GM15510 (cell line): ENCODE results near the gene KCTD10.

ENCODE experiments used
- POLR2A ChIP-seq: IDR thresholded peaks from 3 replicates; pipeline ENCODE4 v1.6.1; 2011; ENCODE audit warnings: borderline replicate concordance; ENCODE audit not compliant: insufficient read length; ENCODE audit errors: extremely low read depth

The KCTD10 gene, protein sequence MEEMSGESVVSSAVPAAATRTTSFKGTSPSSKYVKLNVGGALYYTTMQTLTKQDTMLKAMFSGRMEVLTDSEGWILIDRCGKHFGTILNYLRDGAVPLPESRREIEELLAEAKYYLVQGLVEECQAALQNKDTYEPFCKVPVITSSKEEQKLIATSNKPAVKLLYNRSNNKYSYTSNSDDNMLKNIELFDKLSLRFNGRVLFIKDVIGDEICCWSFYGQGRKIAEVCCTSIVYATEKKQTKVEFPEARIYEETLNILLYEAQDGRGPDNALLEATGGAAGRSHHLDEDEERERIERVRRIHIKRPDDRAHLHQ

GRCh38 chr12:109477185-109477962 lies at the start of gene KCTD10, which contains the start of gene UBE3B:
KCTD10 (minus strand) TSS chr12:109477300; CDS start chr12:109477262, 38 bp downstream.
UBE3B (plus strand) TSS chr12:109477634; CDS start chr12:109483552, 5,918 bp downstream.
- peak; percentile 82 for TF ChIP-seq POLR2A

DNA sequence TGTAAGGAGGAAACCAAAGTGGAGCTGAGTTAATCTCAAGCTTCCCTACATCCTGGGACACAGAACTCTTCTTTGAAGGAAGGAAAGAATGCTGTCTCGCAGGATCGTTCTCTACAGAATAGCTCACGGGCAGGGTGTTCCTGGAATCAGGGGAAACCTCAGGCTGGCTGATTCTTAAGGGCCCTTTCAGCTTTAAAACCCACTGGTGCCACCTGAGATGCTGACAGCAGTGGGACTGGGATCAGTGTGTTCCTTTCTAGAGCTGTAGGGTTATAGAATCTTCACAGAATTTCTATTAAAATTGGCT lies 48.1 kb upstream of the KCTD10 start:
- TF ChIP-seq POLR2A: no peak

DNA sequence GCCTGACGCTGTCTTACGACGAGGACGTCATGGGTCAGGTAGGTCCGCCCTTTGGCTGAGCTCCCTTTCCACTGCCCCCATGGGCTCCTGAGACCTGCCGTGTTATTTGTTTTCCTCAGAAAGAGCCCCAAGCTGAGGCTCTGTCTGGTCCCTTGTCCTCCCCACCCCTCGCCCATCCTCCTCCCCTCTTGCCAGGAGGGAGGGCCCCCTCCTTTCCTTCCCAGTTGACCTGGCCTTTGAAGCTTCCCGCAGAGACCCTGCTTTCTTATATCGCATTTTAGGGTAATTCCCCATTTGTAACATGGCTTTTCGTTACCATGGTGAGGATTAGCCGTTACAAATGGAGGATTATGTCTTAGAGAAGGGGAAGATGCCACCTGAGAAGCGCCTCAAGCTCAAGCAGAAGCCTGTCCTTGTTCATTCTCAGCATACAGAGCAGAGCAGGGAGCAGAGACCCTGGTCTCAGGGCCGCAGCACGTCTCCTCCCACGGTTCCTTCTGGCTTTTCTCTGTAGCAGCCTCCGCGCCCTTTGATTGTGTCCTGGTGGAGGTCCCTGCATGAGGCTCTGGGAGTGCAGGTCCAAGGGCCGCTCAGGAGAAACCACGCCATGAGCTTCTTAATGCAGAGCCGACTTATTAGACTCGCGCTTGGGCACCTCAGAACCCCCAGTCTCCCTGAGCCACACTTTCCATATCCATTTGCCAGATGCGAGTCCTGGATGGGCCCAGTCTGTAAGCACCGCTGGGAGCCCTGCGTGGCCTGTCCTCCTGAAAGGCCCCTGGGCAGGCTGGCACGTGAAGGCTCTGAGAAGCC lies 47.6 kb upstream of the KCTD10 start:
- no peak for TF ChIP-seq POLR2A

GRCh38 chr12:109523504-109523903 lies 46.4 kb upstream of the KCTD10 start:
- TF ChIP-seq POLR2A: no peak

DNA sequence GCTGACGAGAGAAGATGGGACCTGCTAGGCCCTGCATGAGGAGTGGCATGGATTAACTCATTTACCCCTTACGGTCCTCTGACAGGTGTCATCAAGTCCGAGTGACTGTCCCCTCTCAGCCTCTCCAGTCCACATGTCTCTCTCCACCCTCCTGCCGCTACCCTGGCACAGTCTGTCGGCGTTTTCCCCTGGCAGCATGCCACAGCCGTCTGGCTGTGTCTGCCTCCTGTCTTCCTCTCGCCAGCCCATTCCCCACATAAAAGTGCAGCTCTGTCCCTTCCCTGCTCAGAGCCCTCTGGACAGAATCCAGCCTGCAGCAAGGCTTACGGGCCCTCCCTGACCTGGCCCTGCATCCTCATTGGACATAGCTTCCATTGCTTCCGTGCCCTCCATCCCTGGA lies 46.0 kb upstream of the KCTD10 start:
- no peak for TF ChIP-seq POLR2A

- no peak for TF ChIP-seq POLR2A
These were observed 44.7 kb upstream of the KCTD10 start for GRCh38 chr12:109521831-109522230.

DNA sequence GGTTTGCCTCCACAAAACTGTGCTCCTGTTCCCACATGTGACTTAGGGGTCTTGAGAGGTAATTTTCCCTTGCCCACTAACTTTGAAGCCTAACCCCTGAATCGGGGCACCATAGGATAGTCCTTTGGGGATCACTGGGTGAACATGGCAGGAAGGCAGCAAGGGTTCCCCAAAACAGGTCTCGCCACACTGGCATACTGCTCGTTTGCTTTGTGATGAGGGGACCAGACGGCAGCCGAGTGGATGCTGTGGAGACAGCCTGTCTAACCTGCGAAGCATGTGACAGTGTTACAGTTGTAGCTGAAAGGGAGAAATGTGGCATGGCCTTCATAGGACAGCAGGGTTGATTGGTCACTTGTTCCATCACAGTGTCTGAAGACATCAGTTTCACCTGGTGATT lies 42.7 kb upstream of the KCTD10 start:
- TF ChIP-seq POLR2A: no peak

GRCh38 chr12:109518820-109519665 lies 41.9 kb upstream of the KCTD10 start:
- no peak for TF ChIP-seq POLR2A

DNA sequence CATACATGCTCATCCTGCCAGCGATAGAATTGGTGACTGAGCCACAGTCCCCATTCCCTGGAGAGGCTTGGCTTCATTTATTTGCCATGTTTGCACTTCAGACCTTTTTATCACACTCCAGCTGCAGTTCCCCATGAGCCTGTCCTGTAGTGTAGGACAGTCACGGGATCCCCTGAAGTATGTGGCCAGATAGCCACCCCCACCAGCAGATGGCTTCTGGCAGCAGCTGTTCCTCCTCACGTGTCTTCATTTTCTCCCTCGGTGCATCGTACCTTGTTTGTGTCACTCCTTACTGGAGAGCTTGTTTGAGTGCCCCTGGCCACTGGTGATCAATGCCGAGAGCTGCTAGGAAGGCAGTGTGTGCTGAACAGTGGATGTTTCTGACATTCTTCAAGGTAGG lies 40.5 kb upstream of the KCTD10 start:
- no peak for TF ChIP-seq POLR2A

GRCh38 chr12:109513977-109514376 lies 36.9 kb upstream of the KCTD10 start:
- no peak for TF ChIP-seq POLR2A

DNA sequence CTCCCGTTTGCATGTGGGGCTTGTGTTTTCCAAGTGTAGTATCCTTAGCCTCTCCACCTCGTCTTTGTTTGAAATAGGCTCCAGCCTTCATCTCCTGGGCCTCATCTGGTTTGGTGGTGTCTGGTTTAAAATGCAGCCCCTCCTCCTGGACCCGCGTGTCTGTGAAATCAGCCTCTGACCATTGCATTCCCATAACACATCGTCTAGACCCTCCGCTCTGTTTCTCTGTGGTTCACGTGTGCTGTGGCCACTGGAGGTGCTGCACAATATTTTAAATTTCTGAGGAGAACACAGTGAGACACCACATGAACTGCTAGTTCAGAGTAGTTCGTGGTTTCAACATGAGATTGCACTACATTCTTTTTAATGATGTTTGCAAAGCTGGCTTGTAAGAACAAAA lies 36.0 kb upstream of the KCTD10 start:
- no peak for TF ChIP-seq POLR2A

GRCh38 chr12:109512608-109513007 lies 35.5 kb upstream of the KCTD10 start:
- no peak for TF ChIP-seq POLR2A

- TF ChIP-seq POLR2A: no peak
These were observed 33.1 kb upstream of the KCTD10 start for GRCh38 chr12:109510196-109510595.

GRCh38 chr12:109504068-109504467 lies 27.0 kb upstream of the KCTD10 start:
- TF ChIP-seq POLR2A: no peak
